Panc1 (cell line): ENCODE measurements around the gene ZNF469. TPM values are rescaled to one million over a fixed set of nuclear protein-coding genes. Genes with fewer than 3 reads are reported as not detected.

Experiments used
- ATAC-seq: fragments of 200-7000 bp; cut with Tn5 transposase; 2 replicates; pipeline ENCODE4 v1.9.1; 2020; ENCODE audit warnings: mild to moderate bottlenecking, moderate library complexity
- BruUV-seq: library from RNA; stranded (reverse); fragments of 400-500 nt; replicated peaks from 2 replicates; lab custom pipeline; 2021; lab: Mats Ljungman, UMichigan
- CTCF ChIA-PET: fragments of 300-600 bp; sonication (Branson Sonifier 250); formaldehyde crosslinking; loops from one replicate; lab custom pipeline; 2022; ENCODE audit warnings: antibody characterized with exemption; lab: Charles Lee
- POLR2A ChIA-PET: fragments of 300-600 bp; sonication (Branson Sonifier 250); formaldehyde crosslinking; loops from one replicate; lab custom pipeline; 2022; ENCODE audit warnings: antibody characterized with exemption; lab: Charles Lee
- DNase-seq: peaks from one replicate; pipeline ENCODE4 v3.0.0-alpha.2; 2010; ENCODE audit warnings: low read depth, low spot score
- H3K27ac ChIP-seq: 2 replicates; pipeline ENCODE4 v1.5.1; 2011; ENCODE audit warnings: mild to moderate bottlenecking, low read length, inconsistent platforms
- H3K27me3 ChIP-seq: fragments of 200-500 bp; sonication (Bioruptor generic); 2 replicates; pipeline ENCODE4 v1.6.0; 2014; ENCODE audit warnings: low read length, inconsistent platforms; ENCODE audit not compliant: control insufficient read depth, insufficient read depth
- H3K36me3 ChIP-seq: fragments of 200-500 bp; sonication (Bioruptor generic); 2 replicates; pipeline ENCODE4 v1.5.1; 2014; ENCODE audit warnings: inconsistent platforms, mild to moderate bottlenecking, low read length, moderate library complexity; ENCODE audit not compliant: control insufficient read depth, insufficient read depth
- H3K4me1 ChIP-seq: 2 replicates; pipeline ENCODE4 v1.5.1; 2011; ENCODE audit warnings: inconsistent platforms, mild to moderate bottlenecking, low read length, moderate library complexity; ENCODE audit not compliant: control insufficient read depth, insufficient read depth
- H3K4me3 ChIP-seq, 2 experiments: 2 replicates each; pipeline ENCODE4 v1.5.1; 2011 to 2012; ENCODE audit warnings: low read depth in 2 of 2, low read length in 2 of 2, mild to moderate bottlenecking in 2 of 2, inconsistent platforms in 1 of 2, moderate library complexity in 1 of 2
- H3K9me3 ChIP-seq: fragments of 200-500 bp; sonication (Bioruptor generic); 2 replicates; pipeline ENCODE4 v1.5.1; 2014; ENCODE audit warnings: low read depth, mild to moderate bottlenecking, inconsistent platforms, low read length, moderate library complexity; ENCODE audit not compliant: control insufficient read depth, insufficient read depth
- CTCF ChIP-seq: fragments of 450-650 bp; IDR thresholded peaks from 2 replicates; pipeline ENCODE4 v1.5.1; 2017; ENCODE audit warnings: mild to moderate bottlenecking
- POLR2AphosphoS5 ChIP-seq: IDR thresholded peaks from 2 replicates; pipeline ENCODE4 v1.6.1; 2012; ENCODE audit warnings: mild to moderate bottlenecking, low read depth, low read length, moderate library complexity
- REST ChIP-seq, 2 experiments: IDR thresholded peaks; 2 replicates each; pipeline ENCODE4 v1.6.1; 2011 to 2012; ENCODE audit warnings: low read depth in 2 of 2, control low read depth in 1 of 2, low read length in 1 of 2, mild to moderate bottlenecking in 1 of 2, moderate library complexity in 1 of 2; ENCODE audit not compliant: insufficient read depth in 1 of 2
- SIN3A ChIP-seq: IDR thresholded peaks from 2 replicates; pipeline ENCODE4 v1.6.1; 2012; ENCODE audit warnings: low read depth, mild to moderate bottlenecking, low read length, moderate library complexity, borderline replicate concordance; ENCODE audit not compliant: insufficient read depth
- TCF7L2 ChIP-seq: IDR thresholded peaks from 2 replicates; pipeline ENCODE4 v1.6.1; 2011; ENCODE audit warnings: mild to moderate bottlenecking, low read depth, low read length, inconsistent platforms
- in situ Hi-C: cut with HindIII; loops from 2 replicates; pipeline ENCODE4 v1.10.0; 2016; ENCODE audit warnings: low sequenced_read_pairs, low pct_unique_long_range_greater_than_20kb
- intact Hi-C: fragments of 100-400 bp; cut with micrococcal nuclease; formaldehyde crosslinking; loops from one replicate; pipeline ENCODE4 v1.10.0; 2022; ENCODE audit not compliant: unreplicated experiment
- total RNA-seq: library from RNA; stranded (reverse); gene quantifications from one replicate; pipeline ENCODE4 v1.2.1, GENCODE V29; 2021; ENCODE audit not compliant: unreplicated experiment

ZNF469 gene
- total RNA-seq, 1 experiment from 2014 or later: 1.3 TPM

- no peak for DNase-seq
- H3K4me1 ChIP-seq: no peaks in the 10 kb centered on the region
- BruUV-seq: no TSS peak
- intact Hi-C loops: no loop called here
- no peaks in the 10 kb centered on the region for H3K36me3 ChIP-seq
- in situ Hi-C loops: no loop called here
- no peak overlapping the region for H3K27ac ChIP-seq
- no peaks in the 10 kb centered on the region for H3K27me3 ChIP-seq
- POLR2A ChIA-PET: interaction anchor here (0.5 kb wide), 1 partner anchor 366 kb away, joined by 8 read pairs; no protein-coding TSS in a partner anchor
- CTCF ChIA-PET: no interaction called here
- no peak for ATAC-seq
- H3K4me3 ChIP-seq: no peak overlapping the region
- TF ChIP-seq CTCF (no peak), SIN3A (no peak), POLR2AphosphoS5 (no peak), TCF7L2 (no peak), REST (IDR thresholded peaks at IDR 0.05; ENCODE audit: insufficient read depth in 1 of 2, low read depth in 2 of 2, low read length in 1 of 2) (no peak)
- H3K9me3 ChIP-seq: no peaks in the 10 kb centered on the region
Measured at GRCh38 chr16:88428156-88428555, 45.4 kb downstream of the ZNF469 start.

- BruUV-seq: no TSS peak
- H3K9me3 ChIP-seq: no peaks in the 10 kb centered on the region
- no peaks in the 10 kb centered on the region for H3K27me3 ChIP-seq
- no peaks in the 10 kb centered on the region for H3K36me3 ChIP-seq
- CTCF ChIA-PET: no interaction called here
- intact Hi-C loops (no loop called here), in situ Hi-C loops (no loop called here)
- POLR2A ChIA-PET: no interaction called here
- H3K4me3 ChIP-seq: no peak overlapping the region
- H3K27ac ChIP-seq: no peak overlapping the region
- TF ChIP-seq TCF7L2: no peak
- no peak for TF ChIP-seq REST (IDR thresholded peaks at IDR 0.05; ENCODE audit: insufficient read depth in 1 of 2, low read depth in 2 of 2, low read length in 1 of 2)
- no peak for TF ChIP-seq POLR2AphosphoS5
- no peak for TF ChIP-seq SIN3A
- TF ChIP-seq CTCF: no peak
- no peaks in the 10 kb centered on the region for H3K4me1 ChIP-seq
- DNase-seq: no peak
- no peak for ATAC-seq
Measured at GRCh38 chr16:88428616-88429386, 46.0 kb downstream of the ZNF469 start.
